ENCODE data around the gene SLC5A1. TPM values are rescaled to one million over a fixed set of nuclear protein-coding genes. Genes with fewer than 3 reads are reported as not detected.
A peak's percentile ranks its signal among the peaks of the same experiment; 100 is the strongest.

The SLC5A1 gene
- total RNA-seq, 3 donors from 2014 or later, result 1.3 to 5.3 TPM; not detected in 1

DNA sequence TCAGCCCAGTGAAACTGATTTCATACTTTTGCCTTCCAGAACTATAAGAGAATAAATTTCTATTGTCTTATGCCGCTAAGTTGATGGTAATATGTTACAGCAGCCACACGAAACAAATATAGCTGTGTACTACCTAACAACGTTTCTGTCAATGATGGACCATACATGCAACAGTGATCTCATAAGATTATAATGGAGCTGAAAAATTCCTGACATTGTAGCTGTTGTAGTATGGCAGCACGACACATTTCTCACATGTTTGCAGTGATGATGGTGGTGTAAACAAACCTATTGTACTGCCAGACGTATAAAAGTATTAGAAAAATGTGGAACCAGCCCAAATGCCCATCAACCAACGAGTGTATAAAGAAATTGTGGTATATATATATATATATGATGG is 5.8 kb upstream of the SLC5A1 start:
- H3K4me1 ChIP-seq, result no peaks in the 10 kb centered on the region
- no peak overlapping the region for H3K4me3 ChIP-seq
- no peaks in the 10 kb centered on the region for H3K27me3 ChIP-seq
- H3K27ac ChIP-seq, result no peak overlapping the region
- H3K9me3 ChIP-seq, result no peaks in the 10 kb centered on the region
- DNase-seq (ENCODE audit: low spot score in 2 of 2), result no peak
- TF ChIP-seq POLR2AphosphoS5 (IDR thresholded peaks at IDR 0.05) (no peak), POLR2A (IDR thresholded peaks at IDR 0.05) (no peak)
- TF ChIP-seq, protein P1, sequence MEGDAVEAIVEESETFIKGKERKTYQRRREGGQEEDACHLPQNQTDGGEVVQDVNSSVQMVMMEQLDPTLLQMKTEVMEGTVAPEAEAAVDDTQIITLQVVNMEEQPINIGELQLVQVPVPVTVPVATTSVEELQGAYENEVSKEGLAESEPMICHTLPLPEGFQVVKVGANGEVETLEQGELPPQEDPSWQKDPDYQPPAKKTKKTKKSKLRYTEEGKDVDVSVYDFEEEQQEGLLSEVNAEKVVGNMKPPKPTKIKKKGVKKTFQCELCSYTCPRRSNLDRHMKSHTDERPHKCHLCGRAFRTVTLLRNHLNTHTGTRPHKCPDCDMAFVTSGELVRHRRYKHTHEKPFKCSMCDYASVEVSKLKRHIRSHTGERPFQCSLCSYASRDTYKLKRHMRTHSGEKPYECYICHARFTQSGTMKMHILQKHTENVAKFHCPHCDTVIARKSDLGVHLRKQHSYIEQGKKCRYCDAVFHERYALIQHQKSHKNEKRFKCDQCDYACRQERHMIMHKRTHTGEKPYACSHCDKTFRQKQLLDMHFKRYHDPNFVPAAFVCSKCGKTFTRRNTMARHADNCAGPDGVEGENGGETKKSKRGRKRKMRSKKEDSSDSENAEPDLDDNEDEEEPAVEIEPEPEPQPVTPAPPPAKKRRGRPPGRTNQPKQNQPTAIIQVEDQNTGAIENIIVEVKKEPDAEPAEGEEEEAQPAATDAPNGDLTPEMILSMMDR (IDR thresholded peaks at IDR 0.05), result no peak
- intact Hi-C loops (cut with DNase I; ENCODE audit: low total_unique reads), result no loop called here
- no peaks in the 10 kb centered on the region for H3K36me3 ChIP-seq

DNA sequence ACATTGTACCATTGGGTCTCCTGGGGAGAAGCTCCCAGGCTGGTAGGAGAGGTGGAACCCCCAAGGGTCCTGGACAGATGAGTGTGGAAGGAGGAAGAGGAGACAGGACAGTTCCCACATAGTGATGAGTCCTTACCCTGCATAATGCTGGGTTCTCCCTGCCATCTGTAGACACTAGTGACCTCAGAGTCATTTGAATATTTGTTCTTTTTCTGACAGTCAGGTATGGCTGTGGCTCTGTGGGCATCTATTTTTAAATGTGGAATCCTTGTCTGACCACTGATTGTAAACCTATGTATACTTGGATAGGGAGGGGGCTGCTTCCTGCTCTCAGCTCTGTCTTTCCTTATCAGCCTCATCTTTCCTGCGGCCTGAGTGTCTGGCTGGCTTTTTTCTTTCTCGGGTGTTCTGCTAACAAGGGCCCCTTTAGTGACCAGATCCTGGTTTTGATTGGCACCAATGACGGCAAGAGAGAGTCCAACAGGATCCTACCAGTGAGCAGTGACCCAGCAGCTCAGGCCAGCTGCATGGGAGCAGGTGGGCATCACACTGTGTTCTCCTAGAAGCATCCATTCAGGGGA is 2.6 kb upstream of the SLC5A1 start:
- no peak for DNase-seq (ENCODE audit: low spot score in 2 of 2)
- H3K4me3 ChIP-seq, result no peak overlapping the region
- no peaks in the 10 kb centered on the region for H3K9me3 ChIP-seq
- H3K27me3 ChIP-seq, result no peaks in the 10 kb centered on the region
- intact Hi-C loops (cut with DNase I; ENCODE audit: low total_unique reads), result no loop called here
- H3K36me3 ChIP-seq, result no peaks in the 10 kb centered on the region
- no peak overlapping the region for H3K27ac ChIP-seq
- TF ChIP-seq, protein P1 (IDR thresholded peaks at IDR 0.05), result no peak
- TF ChIP-seq POLR2AphosphoS5 (IDR thresholded peaks at IDR 0.05) (no peak), POLR2A (IDR thresholded peaks at IDR 0.05) (no peak)
- H3K4me1 ChIP-seq, result no peaks in the 10 kb centered on the region

DNA sequence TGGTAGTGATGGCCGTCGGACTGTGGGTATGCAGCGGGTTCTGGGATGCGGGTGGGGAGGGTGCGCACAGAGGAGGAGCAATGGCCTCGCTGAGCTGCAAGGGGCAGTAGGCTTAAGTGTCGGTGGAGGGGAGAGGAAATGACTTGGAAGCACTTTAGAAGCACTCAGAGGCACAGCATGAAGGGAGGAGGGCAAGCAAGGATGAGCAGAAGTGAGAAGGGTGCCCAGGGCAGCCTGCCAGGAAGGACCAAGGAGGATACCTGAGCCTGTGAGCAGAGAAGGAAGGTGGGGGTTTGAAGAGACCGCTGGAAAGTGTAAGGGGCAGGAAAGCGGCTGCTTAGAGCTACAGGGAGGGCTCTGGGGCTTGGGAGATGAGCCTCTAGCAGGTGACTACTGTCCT is 330 bp downstream of the SLC5A1 start:
- TF ChIP-seq POLR2A (IDR thresholded peaks at IDR 0.05) (no peak), POLR2AphosphoS5 (IDR thresholded peaks at IDR 0.05) (no peak)
- TF ChIP-seq, protein P1 (IDR thresholded peaks at IDR 0.05), result no peak
- H3K9me3 ChIP-seq, result no peaks in the 10 kb centered on the region
- no peak for DNase-seq (ENCODE audit: low spot score in 2 of 2)
- H3K4me3 ChIP-seq, result peak overlapping the region in 2 of 3 donors; percentile 4 to 31
- no peaks in the 10 kb centered on the region for H3K4me1 ChIP-seq
- H3K27ac ChIP-seq, result peak overlapping the region; percentile 38 to 71
- H3K27me3 ChIP-seq, result no peaks in the 10 kb centered on the region
- no peaks in the 10 kb centered on the region for H3K36me3 ChIP-seq
- intact Hi-C loops (cut with DNase I; ENCODE audit: low total_unique reads), result no loop called here

DNA sequence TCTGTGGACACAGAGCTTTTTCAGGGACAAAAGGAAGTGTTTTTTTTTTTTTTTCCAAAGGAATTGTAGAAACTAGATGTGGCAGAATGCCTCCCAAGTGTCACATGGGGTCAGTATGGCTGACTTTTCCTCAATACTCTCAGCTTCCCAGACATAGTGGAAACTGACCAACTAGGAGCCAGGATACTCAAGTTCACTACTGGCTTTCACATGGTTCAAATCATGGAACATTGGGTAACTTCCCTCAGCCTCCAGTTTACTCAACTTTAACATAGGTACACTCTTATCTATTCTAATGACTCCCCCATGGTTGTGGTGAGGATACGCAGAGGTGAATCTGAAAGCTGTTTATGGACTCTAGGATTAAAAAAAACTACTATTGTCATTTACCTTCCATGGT is 1.4 kb downstream of the SLC5A1 start:
- intact Hi-C loops (cut with DNase I; ENCODE audit: low total_unique reads), result no loop called here
- H3K9me3 ChIP-seq, result no peaks in the 10 kb centered on the region
- H3K27me3 ChIP-seq, result no peaks in the 10 kb centered on the region
- H3K36me3 ChIP-seq, result no peaks in the 10 kb centered on the region
- H3K4me1 ChIP-seq, result no peaks in the 10 kb centered on the region
- H3K4me3 ChIP-seq, result no peak overlapping the region
- TF ChIP-seq POLR2AphosphoS5 (IDR thresholded peaks at IDR 0.05) (no peak), POLR2A (IDR thresholded peaks at IDR 0.05) (no peak)
- TF ChIP-seq, protein P1 (IDR thresholded peaks at IDR 0.05), result no peak
- peak overlapping the region in 1 of 2 donors; percentile 71 for H3K27ac ChIP-seq
- DNase-seq (ENCODE audit: low spot score in 2 of 2), result no peak

DNA sequence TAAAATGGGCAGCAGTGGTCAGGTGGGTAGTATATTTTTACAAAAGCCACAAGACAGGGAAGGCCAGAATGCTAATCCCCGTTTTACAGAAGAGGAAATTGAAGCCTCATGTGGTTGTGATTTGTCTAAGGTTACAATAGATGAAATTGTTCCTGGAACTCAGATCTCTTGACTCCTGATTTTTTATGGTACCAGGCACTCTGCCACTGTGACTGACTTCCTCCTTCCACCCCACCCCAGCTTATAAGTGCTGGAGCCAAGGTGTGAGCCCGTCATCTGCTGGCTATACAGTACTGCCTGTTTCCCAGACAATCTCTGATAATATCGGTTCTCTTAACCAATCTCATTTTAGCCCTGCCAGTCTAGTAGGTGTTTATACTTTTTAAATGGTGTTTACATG is 1.9 kb downstream of the SLC5A1 start:
- peak overlapping the region; percentile 16 to 71 for H3K27ac ChIP-seq

More for the DNA sequence above, 1.9 kb downstream of the SLC5A1 start:
- intact Hi-C loops (cut with DNase I; ENCODE audit: low total_unique reads), result no loop called here
- DNase-seq (ENCODE audit: low spot score in 2 of 2), result peak in 1 of 2 donors; percentile 27
- TF ChIP-seq POLR2A (IDR thresholded peaks at IDR 0.05) (no peak), POLR2AphosphoS5 (IDR thresholded peaks at IDR 0.05) (no peak)
- TF ChIP-seq, protein P1 (IDR thresholded peaks at IDR 0.05), result no peak
- Histone ChIP-seq H3K36me3 (no peaks in the 10 kb centered on the region), H3K27me3 (no peaks in the 10 kb centered on the region), H3K9me3 (no peaks in the 10 kb centered on the region), H3K4me1 (no peaks in the 10 kb centered on the region), H3K4me3 (no peak overlapping the region)
